ENCODE results near the gene C8A. TPM values are rescaled to one million over a fixed set of nuclear protein-coding genes. Genes with fewer than 3 reads are reported as not detected.

Gene C8A
- total and polyA plus RNA-seq, 2 of the 13 experiments (the other 11 are each of a cell fraction or from before 2014, with no cell fraction given) = 10.5 to 15.0 TPM

DNA sequence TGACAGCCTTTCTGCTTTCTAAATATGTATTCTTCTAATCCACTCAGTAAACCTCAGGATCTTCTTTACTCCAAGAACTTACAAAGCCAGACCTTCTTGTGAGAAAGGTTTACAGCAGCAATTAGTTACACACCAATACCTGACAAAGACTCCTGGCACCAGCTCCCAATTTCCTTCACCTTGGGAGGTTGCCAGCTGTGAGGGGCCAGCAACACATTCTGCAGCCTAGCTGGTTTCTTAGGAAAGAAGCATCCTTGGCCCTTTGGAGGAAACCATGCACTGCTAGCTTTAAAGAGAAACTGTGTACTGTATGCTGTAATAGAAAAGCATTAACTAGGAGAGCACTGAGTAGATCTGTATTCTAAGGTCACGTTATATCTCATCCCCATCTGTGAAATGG, 46.2 kb upstream of the C8A start:
- intact Hi-C loops (cut with micrococcal nuclease; ENCODE audit: unreplicated experiment) (no loop called here), in situ Hi-C loops (cut with HindIII; ENCODE audit: extremely low pct_ligation_motif_present, low pct_unique_long_range_greater_than_20kb) (no loop called here)
- no peaks in the 10 kb centered on the region for H3K36me3 ChIP-seq (replicated peaks in 1 of 2; ENCODE audit: control insufficient read depth in 1 of 2, insufficient read depth in 2 of 2, low read length in 2 of 2)
- no TSS peak for BruUV-seq (replicated peaks)
- peaks cover 13% of the 10 kb centered on the region for H3K4me1 ChIP-seq (ENCODE audit: insufficient read depth, low read length)
- FAIRE-seq (no peak), ATAC-seq (no peak), DNase-seq (ENCODE audit: low spot score) (no peak)
- H3K79me2 ChIP-seq (ENCODE audit: insufficient read depth, low read length) = no peaks in the 10 kb centered on the region
- CTCF ChIA-PET (ENCODE audit: low intra/inter-chr PET ratio, low total read pairs) = no interaction called here
- no peak overlapping the region for H3K4me2 ChIP-seq (ENCODE audit: low read depth, low read length)
- no peaks in the 10 kb centered on the region for H3K27me3 ChIP-seq (ENCODE audit: control insufficient read depth in 1 of 2, insufficient read depth in 2 of 2, low read length in 2 of 2)
- H3K9ac ChIP-seq (ENCODE audit: insufficient read depth, low read depth, low read length) = no peak overlapping the region
- WGBS (ENCODE audit: low lambda C conversion rate) = 100% methylated on average over 1 of the region's 1 CpG
- no peak overlapping the region for H3K4me3 ChIP-seq (replicated peaks in 1 of 3; ENCODE audit: insufficient read depth in 1 of 3, low read depth in 2 of 3, low read length in 3 of 3)
- no peak overlapping the region for H2AFZ ChIP-seq (ENCODE audit: low read length)
- no peak overlapping the region for H3K27ac ChIP-seq (ENCODE audit: extremely low read length, insufficient read depth, low read length)
- no peaks in the 10 kb centered on the region for H3K9me3 ChIP-seq (ENCODE audit: low read length)
- no peaks in the 10 kb centered on the region for H4K20me1 ChIP-seq (ENCODE audit: insufficient read depth, low read length)
- POLR2A ChIA-PET = interaction anchor here (1.1 to 1.3 kb wide), 2 partner anchors 10 to 11 kb away, joined by 3 read pairs; no protein-coding TSS in a partner anchor
- TF ChIP-seq TCF12 (IDR thresholded peaks at IDR 0.05) = no peak
- TF ChIP-seq TCF12 (CRISPR knock-in tag; IDR thresholded peaks at IDR 0.05) = no peak
- TF ChIP-seq TBX3 (IDR thresholded peaks at IDR 0.05; ENCODE audit: borderline replicate concordance) = no peak
- no peak for TF ChIP-seq NCOA1 (CRISPR knock-in tag; IDR thresholded peaks at IDR 0.05)
- no peak for TF ChIP-seq ZNF704 (CRISPR knock-in tag; IDR thresholded peaks at IDR 0.05; ENCODE audit: borderline replicate concordance)
- TF ChIP-seq, protein P1, sequence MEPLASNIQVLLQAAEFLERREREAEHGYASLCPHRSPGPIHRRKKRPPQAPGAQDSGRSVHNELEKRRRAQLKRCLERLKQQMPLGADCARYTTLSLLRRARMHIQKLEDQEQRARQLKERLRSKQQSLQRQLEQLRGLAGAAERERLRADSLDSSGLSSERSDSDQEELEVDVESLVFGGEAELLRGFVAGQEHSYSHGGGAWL (CRISPR knock-in tag; IDR thresholded peaks at IDR 0.05) = no peak
- TF ChIP-seq ZBTB21 (CRISPR knock-in tag; IDR thresholded peaks at IDR 0.05) = no peak
- TF ChIP-seq HNRNPK (IDR thresholded peaks at IDR 0.05; ENCODE audit: low read depth, low read length, poor library complexity, severe bottlenecking) = no peak
- TF ChIP-seq BCLAF1 (IDR thresholded peaks at IDR 0.05) = no peak
- TF ChIP-seq, protein P2, sequence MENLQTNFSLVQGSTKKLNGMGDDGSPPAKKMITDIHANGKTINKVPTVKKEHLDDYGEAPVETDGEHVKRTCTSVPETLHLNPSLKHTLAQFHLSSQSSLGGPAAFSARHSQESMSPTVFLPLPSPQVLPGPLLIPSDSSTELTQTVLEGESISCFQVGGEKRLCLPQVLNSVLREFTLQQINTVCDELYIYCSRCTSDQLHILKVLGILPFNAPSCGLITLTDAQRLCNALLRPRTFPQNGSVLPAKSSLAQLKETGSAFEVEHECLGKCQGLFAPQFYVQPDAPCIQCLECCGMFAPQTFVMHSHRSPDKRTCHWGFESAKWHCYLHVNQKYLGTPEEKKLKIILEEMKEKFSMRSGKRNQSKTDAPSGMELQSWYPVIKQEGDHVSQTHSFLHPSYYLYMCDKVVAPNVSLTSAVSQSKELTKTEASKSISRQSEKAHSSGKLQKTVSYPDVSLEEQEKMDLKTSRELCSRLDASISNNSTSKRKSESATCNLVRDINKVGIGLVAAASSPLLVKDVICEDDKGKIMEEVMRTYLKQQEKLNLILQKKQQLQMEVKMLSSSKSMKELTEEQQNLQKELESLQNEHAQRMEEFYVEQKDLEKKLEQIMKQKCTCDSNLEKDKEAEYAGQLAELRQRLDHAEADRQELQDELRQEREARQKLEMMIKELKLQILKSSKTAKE (CRISPR knock-in tag; IDR thresholded peaks at IDR 0.05; ENCODE audit: borderline replicate concordance) = no peak
- TF ChIP-seq GMEB1 (CRISPR knock-in tag; IDR thresholded peaks at IDR 0.05; ENCODE audit: borderline replicate concordance) = no peak
- no peak for TF ChIP-seq ZNF101 (CRISPR knock-in tag; IDR thresholded peaks at IDR 0.05; ENCODE audit: borderline replicate concordance, low read depth)
- TF ChIP-seq PITX1 (CRISPR knock-in tag; IDR thresholded peaks at IDR 0.05) = no peak
- no peak for TF ChIP-seq SRSF9 (IDR thresholded peaks at IDR 0.05; ENCODE audit: borderline replicate concordance, insufficient read depth, low read depth, low read length, poor library complexity, severe bottlenecking)
- no peak for TF ChIP-seq KLF13 (CRISPR knock-in tag; IDR thresholded peaks at IDR 0.05)
- no peak for TF ChIP-seq MEIS1 (CRISPR knock-in tag; IDR thresholded peaks at IDR 0.05; ENCODE audit: borderline replicate concordance)
- no peak for TF ChIP-seq FOXK1 (CRISPR knock-in tag; IDR thresholded peaks at IDR 0.05; ENCODE audit: borderline replicate concordance, low read depth)

Data from HepG2 (cell line).